Measurements from ENCODE around the gene NPHP4.

- TF ChIP-seq POLR2A (IDR thresholded peaks at IDR 0.05; ENCODE audit: low read depth, low read length) (no peak), CTCF (IDR thresholded peaks at IDR 0.05; ENCODE audit: extremely low read depth in 1 of 2, insufficient read depth in 1 of 2, low read depth in 1 of 2, low read length in 2 of 2) (no peak), EZH2 (IDR thresholded peaks at IDR 0.05; ENCODE audit: borderline replicate concordance, low read depth, low read length, severe bottlenecking) (no peak), POLR2AphosphoS5 (IDR thresholded peaks at IDR 0.05; ENCODE audit: insufficient read depth, low read depth, low read length) (no peak), JUN (IDR thresholded peaks at IDR 0.05; ENCODE audit: borderline replicate concordance, insufficient read depth, insufficient read length, low read depth) (no peak), FOS (IDR thresholded peaks at IDR 0.05; ENCODE audit: borderline replicate concordance, insufficient read depth, low read length) (no peak), MAX (IDR thresholded peaks at IDR 0.05; ENCODE audit: insufficient read depth, insufficient read length) (no peak), MYC (IDR thresholded peaks at IDR 0.05; ENCODE audit: low read depth, low read length) (no peak)
These were observed 160.5 kb downstream of the NPHP4 start for GRCh38 chr1:5831600-5832335.

Measured in endothelial cell of umbilical vein (primary cell).